ENCODE measurements around the gene GLIPR2. TPM values are rescaled to one million over a fixed set of nuclear protein-coding genes. Genes with fewer than 3 reads are reported as not detected.
A peak's percentile ranks its signal among the peaks of the same experiment; 100 is the strongest.

The GLIPR2 gene
- total and polyA plus RNA-seq, 11 donors = 4.7 to 33.0 (median 7.6) TPM

GRCh38 chr9:36137392-36138004, 965 bp downstream of the GLIPR2 start:
- WGBS, 4 donors = 13 to 30% (median 26%) methylated on average over 10 to 12 of the region's 12 CpGs
- H3K4me3 ChIP-seq = peak overlapping the region; percentile 60 to 97 (median 80)
- no peaks in the 10 kb centered on the region for H3K36me3 ChIP-seq
- peak overlapping the region in 8 of 12 donors; percentile 14 to 89 (median 70) for H3K27ac ChIP-seq
- peaks cover 0 to 65% (median 23%) of the 10 kb centered on the region in 12 donors for H3K4me1 ChIP-seq
- H3K27me3 ChIP-seq = peaks cover 0 to 19% (median 0%) of the 10 kb centered on the region in 9 donors
- intact Hi-C loops (cut with DNase I) = no loop called here
- DNase-seq = peak in 1 of 5 donors; percentile 55
- TF ChIP-seq CTCF (IDR thresholded peaks at IDR 0.05) = no peak
- no peak for TF ChIP-seq POLR2A (IDR thresholded peaks at IDR 0.05)
- ATAC-seq = peak in 2 of 4 donors; percentile 9 to 29
- H3K9me3 ChIP-seq = no peaks in the 10 kb centered on the region

- no peak for DNase-seq
- no peak for TF ChIP-seq POLR2A (IDR thresholded peaks at IDR 0.05)
- H3K27ac ChIP-seq = peak overlapping the region in 2 of 12 donors; percentile 89 to 96
- peaks cover 0 to 3% (median 0%) of the 10 kb centered on the region in 9 donors for H3K36me3 ChIP-seq
- WGBS, 4 donors = 95 to 99% (median 96%) methylated on average over 10 of the region's 10 CpGs
- peaks cover 0 to 19% (median 0%) of the 10 kb centered on the region in 9 donors for H3K27me3 ChIP-seq
- ATAC-seq = no peak
- intact Hi-C loops (cut with DNase I) = no loop called here
- H3K9me3 ChIP-seq = no peaks in the 10 kb centered on the region
- peaks cover 0 to 75% (median 28%) of the 10 kb centered on the region in 12 donors for H3K4me1 ChIP-seq
- H3K4me3 ChIP-seq = peak overlapping the region in 1 of 12 donors; percentile 81
These were observed 2.0 kb downstream of the GLIPR2 start for GRCh38 chr9:36138496-36138895.

GRCh38 chr9:36138901-36139300, 2.4 kb downstream of the GLIPR2 start:
- H3K27me3 ChIP-seq = peaks cover 0 to 19% (median 0%) of the 10 kb centered on the region in 9 donors
- peak overlapping the region in 2 of 12 donors; percentile 89 to 96 for H3K27ac ChIP-seq
- ATAC-seq (no peak), DNase-seq (no peak)
- intact Hi-C loops (cut with DNase I) = no loop called here
- TF ChIP-seq CTCF (IDR thresholded peaks at IDR 0.05) = no peak
- no peak for TF ChIP-seq POLR2A (IDR thresholded peaks at IDR 0.05)
- peaks cover 0 to 79% (median 28%) of the 10 kb centered on the region in 12 donors for H3K4me1 ChIP-seq
- peak overlapping the region in 1 of 12 donors; percentile 81 for H3K4me3 ChIP-seq
- 92 to 94% (median 93%) methylated on average over 5 of the region's 5 CpGs for WGBS, 4 donors
- H3K36me3 ChIP-seq = peaks cover 0 to 4% (median 0%) of the 10 kb centered on the region in 9 donors
- no peaks in the 10 kb centered on the region for H3K9me3 ChIP-seq

GRCh38 chr9:36140086-36141084, 3.9 kb downstream of the GLIPR2 start:
- H3K4me3 ChIP-seq = no peak overlapping the region
- peaks cover 0 to 4% (median 0%) of the 10 kb centered on the region in 9 donors for H3K36me3 ChIP-seq
- intact Hi-C loops (cut with DNase I) = loop anchor here in 1 of 10 donors (2.0 kb wide), 1 partner anchor 44 kb away; no protein-coding TSS in a partner anchor
- 86 to 89% (median 88%) methylated on average over 11 of the region's 11 CpGs for WGBS, 4 donors
- H3K4me1 ChIP-seq = peaks cover 0 to 93% (median 28%) of the 10 kb centered on the region in 12 donors
- no peak for DNase-seq
- H3K27me3 ChIP-seq = peaks cover 0 to 19% (median 0%) of the 10 kb centered on the region in 9 donors
- H3K27ac ChIP-seq = peak overlapping the region in 4 of 12 donors; percentile 12 to 96 (median 62)
- ATAC-seq = no peak
- H3K9me3 ChIP-seq = no peaks in the 10 kb centered on the region
- TF ChIP-seq CTCF (IDR thresholded peaks at IDR 0.05) = no peak
- no peak for TF ChIP-seq POLR2A (IDR thresholded peaks at IDR 0.05)

All from heart left ventricle (tissue), 16 donors.